HepG2 (cell line): ENCODE measurements around the gene SMYD2. TPM values are rescaled to one million over a fixed set of nuclear protein-coding genes. Genes with fewer than 3 reads are reported as not detected.

ENCODE experiments used
- HHEX ChIP-seq: IDR thresholded peaks from 2 replicates; pipeline ENCODE4 v1.6.1; 2016; ENCODE audit warnings: control low read depth
- HMGA1 ChIP-seq: sonication (generic); formaldehyde crosslinking; conservative IDR thresholded peaks from 2 replicates; pipeline ENCODE4 v1.4.0; 2020; ENCODE audit warnings: missing genetic modification reagents
- LCORL ChIP-seq, 2 experiments: fragments of 450-650 bp in 1 of 2; sonication (generic) in 1 of 2; formaldehyde crosslinking in 1 of 2; IDR thresholded peaks; 2 replicates each; pipeline versions ENCODE4 v1.5.0 to v1.6.1; 2017 to 2020; ENCODE audit warnings: antibody characterized with exemption in 1 of 2, missing genetic modification reagents in 1 of 2
- MAFF ChIP-seq: IDR thresholded peaks from 2 replicates; pipeline ENCODE4 v1.6.1; 2011; ENCODE audit warnings: low read depth, low read length, improper control_type of control experiment
- NBN ChIP-seq: fragments of 450-650 bp; conservative IDR thresholded peaks from 2 replicates; pipeline ENCODE4 v1.6.1; 2017
- NFYB ChIP-seq: sonication (generic); formaldehyde crosslinking; IDR thresholded peaks from 2 replicates; pipeline ENCODE4 v1.4.0; 2020; ENCODE audit warnings: missing genetic modification reagents
- PLRG1 ChIP-seq: fragments of 450-650 bp; conservative IDR thresholded peaks from 2 replicates; pipeline ENCODE4 v1.6.1; 2016
- RELA ChIP-seq: sonication (generic); formaldehyde crosslinking; IDR thresholded peaks from 2 replicates; pipeline ENCODE4 v1.4.0; 2020; ENCODE audit warnings: missing genetic modification reagents
- SNAI1 ChIP-seq: sonication (generic); formaldehyde crosslinking; IDR thresholded peaks from 2 replicates; pipeline ENCODE4 v1.5.0; 2020; ENCODE audit warnings: mild to moderate bottlenecking, missing genetic modification reagents, borderline replicate concordance
- SRF ChIP-seq: IDR thresholded peaks from 2 replicates; pipeline ENCODE4 v1.6.1; 2011; ENCODE audit warnings: mild to moderate bottlenecking, low read depth, low read length, moderate library complexity
- SRSF1 ChIP-seq: fragments of 200-400 bp; formaldehyde crosslinking; optimal IDR thresholded peaks from 2 replicates; pipeline ENCODE3; 2017; ENCODE audit warnings: mild to moderate bottlenecking, low read depth, low read length, moderate library complexity
- ZNF17 ChIP-seq: sonication (generic); formaldehyde crosslinking; IDR thresholded peaks from 2 replicates; pipeline ENCODE4 v1.5.0; 2020; ENCODE audit warnings: mild to moderate bottlenecking, missing genetic modification reagents
- ZNF235 ChIP-seq: sonication (generic); formaldehyde crosslinking; IDR thresholded peaks from 2 replicates; pipeline ENCODE4 v1.8.1; 2023; ENCODE audit warnings: mild to moderate bottlenecking, missing genetic modification reagents, borderline replicate concordance
- ZNF510 ChIP-seq: sonication (generic); formaldehyde crosslinking; IDR thresholded peaks from 2 replicates; pipeline ENCODE4 v1.4.0; 2020; ENCODE audit warnings: low read depth, mild to moderate bottlenecking, missing genetic modification reagents
- ZNF543 ChIP-seq: sonication (generic); formaldehyde crosslinking; IDR thresholded peaks from 2 replicates; pipeline ENCODE4 v1.4.0; 2020; ENCODE audit warnings: mild to moderate bottlenecking, missing genetic modification reagents
- ZNF550 ChIP-seq: sonication (generic); formaldehyde crosslinking; IDR thresholded peaks from 2 replicates; pipeline ENCODE4 v1.4.0; 2020; ENCODE audit warnings: mild to moderate bottlenecking, missing genetic modification reagents, borderline replicate concordance
- ZNF552 ChIP-seq: sonication (generic); formaldehyde crosslinking; IDR thresholded peaks from 2 replicates; pipeline ENCODE4 v1.9.0; 2022; ENCODE audit warnings: missing genetic modification reagents, mild to moderate bottlenecking, borderline replicate concordance
- ZNF556 ChIP-seq: sonication (generic); formaldehyde crosslinking; IDR thresholded peaks from 2 replicates; pipeline ENCODE4 v1.4.0; 2020; ENCODE audit warnings: mild to moderate bottlenecking, missing genetic modification reagents, borderline replicate concordance
- ZSCAN25 ChIP-seq: sonication (generic); formaldehyde crosslinking; IDR thresholded peaks from 2 replicates; pipeline ENCODE4 v1.8.0; 2022; ENCODE audit warnings: mild to moderate bottlenecking, missing genetic modification reagents
- polyA plus RNA-seq, 8 experiments: library from polyadenylated mRNA; depleted of rRNA in 3 of 8; stranded (reverse) in 7 of 8; unstranded in 1 of 8; fragments of >200 nt; fragmentation: Illumina TruSeq in 4 of 8; extraction: Trizol in 4 of 8; gene quantifications; 2 replicates each; pipeline versions ENCODE4 v1.2.1 to v1.2.3, GENCODE V29; 2011 to 2016; ENCODE audit warnings: low read depth in 4 of 8, missing spikeins in 1 of 8, mixed read lengths in 1 of 8; ENCODE audit not compliant: insufficient read depth in 1 of 8
- total RNA-seq, 5 experiments: library from RNA; depleted of rRNA; stranded (reverse); fragments of >200 nt; fragmentation: Illumina TruSeq; extraction: Trizol; gene quantifications; 2 replicates each; pipeline ENCODE4 v1.2.3, GENCODE V29; 2016; ENCODE audit warnings: low read depth in 1 of 5
- TF ChIP-seq, protein P1 (sequence below): sonication (generic); formaldehyde crosslinking; conservative IDR thresholded peaks from 2 replicates; pipeline ENCODE4 v1.5.0; 2020; ENCODE audit warnings: missing genetic modification reagents
- TF ChIP-seq, protein P2 (sequence below): sonication (generic); formaldehyde crosslinking; IDR thresholded peaks from 2 replicates; pipeline ENCODE4 v1.4.0; 2020; ENCODE audit warnings: missing genetic modification reagents
- TF ChIP-seq, protein P3 (sequence below): sonication (generic); formaldehyde crosslinking; conservative IDR thresholded peaks from 2 replicates; pipeline ENCODE4 v1.8.0; 2022; ENCODE audit warnings: low read depth, missing genetic modification reagents
- TF ChIP-seq, protein P4 (sequence below): sonication (generic); formaldehyde crosslinking; IDR thresholded peaks from 2 replicates; pipeline ENCODE4 v1.4.0; 2020; ENCODE audit warnings: mild to moderate bottlenecking, missing genetic modification reagents, borderline replicate concordance
- TF ChIP-seq, protein P5 (sequence below), 2 experiments: fragments of 450-650 bp in 1 of 2; sonication (generic) in 1 of 2; formaldehyde crosslinking; IDR thresholded peaks; 2 replicates each; pipeline versions ENCODE4 v1.5.0 to v1.8.0; 2020 to 2022; ENCODE audit warnings: mild to moderate bottlenecking in 1 of 2, missing genetic modification reagents in 1 of 2

SMYD2 gene
- total and polyA plus RNA-seq, 2 of the 13 experiments (the other 11 are each of a cell fraction or from before 2014, with no cell fraction given), result 72.7 to 139 TPM

DNA sequence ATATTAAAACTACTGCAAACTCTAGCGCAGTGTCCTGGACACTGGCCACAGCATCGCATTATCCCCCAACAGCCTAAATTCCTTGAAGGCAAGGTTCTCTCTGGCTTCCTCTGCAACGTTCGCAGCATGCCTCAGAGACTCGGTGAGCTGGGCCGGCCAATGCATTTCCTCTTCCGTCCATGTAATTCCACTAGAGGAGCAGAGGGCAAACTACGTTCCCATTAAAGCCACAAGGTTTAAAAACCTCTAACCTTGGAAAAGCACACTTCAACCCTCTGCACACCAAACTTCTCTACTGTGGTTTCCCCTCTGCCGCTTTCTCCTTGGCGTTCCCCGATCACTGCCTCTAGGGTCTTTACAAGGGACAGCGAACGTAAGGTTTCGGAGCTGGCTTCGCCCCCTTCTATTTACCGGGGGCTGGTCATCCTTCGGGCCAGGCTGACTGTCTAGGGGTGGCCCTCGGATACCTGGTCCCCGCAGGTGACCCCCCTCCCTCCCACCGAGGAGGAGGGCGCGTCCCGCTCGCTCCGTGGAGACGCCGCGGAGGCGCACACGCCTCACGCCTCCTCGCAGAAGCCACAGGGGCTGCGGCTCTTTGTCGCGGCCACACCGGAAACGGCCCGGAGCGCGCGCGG, 456 bp upstream of the SMYD2 start (continued):
- TF ChIP-seq ZNF550 (no peak), HMGA1 (CRISPR knock-in tag) (no peak), LCORL (IDR thresholded peaks at IDR 0.05) (no peak), LCORL (CRISPR knock-in tag; IDR thresholded peaks at IDR 0.05) (peak; percentile 50; the same call in 1 of the 2 replicates), ZNF17 (CRISPR knock-in tag) (no peak), HHEX (CRISPR knock-in tag) (no peak), SNAI1 (no peak), ZSCAN25 (CRISPR knock-in tag) (0 out of 2 replicates have a peak, but pooled peaks have one; percentile 37), PLRG1 (no peak), NFYB (CRISPR knock-in tag) (no peak), ZNF235 (CRISPR knock-in tag) (no peak), ZNF556 (no peak; the same call in 1 of the 2 replicates), NBN (no peak), SRSF1 (no peak), MAFF (no peak), ZNF510 (CRISPR knock-in tag) (peak; percentile 45; the same call in 1 of the 2 replicates), ZNF552 (no peak), RELA (no peak), ZNF543 (CRISPR knock-in tag) (no peak), SRF (no peak)
- TF ChIP-seq, protein P1, sequence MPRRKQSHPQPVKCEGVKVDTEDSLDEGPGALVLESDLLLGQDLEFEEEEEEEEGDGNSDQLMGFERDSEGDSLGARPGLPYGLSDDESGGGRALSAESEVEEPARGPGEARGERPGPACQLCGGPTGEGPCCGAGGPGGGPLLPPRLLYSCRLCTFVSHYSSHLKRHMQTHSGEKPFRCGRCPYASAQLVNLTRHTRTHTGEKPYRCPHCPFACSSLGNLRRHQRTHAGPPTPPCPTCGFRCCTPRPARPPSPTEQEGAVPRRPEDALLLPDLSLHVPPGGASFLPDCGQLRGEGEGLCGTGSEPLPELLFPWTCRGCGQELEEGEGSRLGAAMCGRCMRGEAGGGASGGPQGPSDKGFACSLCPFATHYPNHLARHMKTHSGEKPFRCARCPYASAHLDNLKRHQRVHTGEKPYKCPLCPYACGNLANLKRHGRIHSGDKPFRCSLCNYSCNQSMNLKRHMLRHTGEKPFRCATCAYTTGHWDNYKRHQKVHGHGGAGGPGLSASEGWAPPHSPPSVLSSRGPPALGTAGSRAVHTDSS, result no peak
- TF ChIP-seq, protein P2, sequence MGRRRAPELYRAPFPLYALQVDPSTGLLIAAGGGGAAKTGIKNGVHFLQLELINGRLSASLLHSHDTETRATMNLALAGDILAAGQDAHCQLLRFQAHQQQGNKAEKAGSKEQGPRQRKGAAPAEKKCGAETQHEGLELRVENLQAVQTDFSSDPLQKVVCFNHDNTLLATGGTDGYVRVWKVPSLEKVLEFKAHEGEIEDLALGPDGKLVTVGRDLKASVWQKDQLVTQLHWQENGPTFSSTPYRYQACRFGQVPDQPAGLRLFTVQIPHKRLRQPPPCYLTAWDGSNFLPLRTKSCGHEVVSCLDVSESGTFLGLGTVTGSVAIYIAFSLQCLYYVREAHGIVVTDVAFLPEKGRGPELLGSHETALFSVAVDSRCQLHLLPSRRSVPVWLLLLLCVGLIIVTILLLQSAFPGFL (CRISPR knock-in tag), result no peak
- TF ChIP-seq, protein P3, sequence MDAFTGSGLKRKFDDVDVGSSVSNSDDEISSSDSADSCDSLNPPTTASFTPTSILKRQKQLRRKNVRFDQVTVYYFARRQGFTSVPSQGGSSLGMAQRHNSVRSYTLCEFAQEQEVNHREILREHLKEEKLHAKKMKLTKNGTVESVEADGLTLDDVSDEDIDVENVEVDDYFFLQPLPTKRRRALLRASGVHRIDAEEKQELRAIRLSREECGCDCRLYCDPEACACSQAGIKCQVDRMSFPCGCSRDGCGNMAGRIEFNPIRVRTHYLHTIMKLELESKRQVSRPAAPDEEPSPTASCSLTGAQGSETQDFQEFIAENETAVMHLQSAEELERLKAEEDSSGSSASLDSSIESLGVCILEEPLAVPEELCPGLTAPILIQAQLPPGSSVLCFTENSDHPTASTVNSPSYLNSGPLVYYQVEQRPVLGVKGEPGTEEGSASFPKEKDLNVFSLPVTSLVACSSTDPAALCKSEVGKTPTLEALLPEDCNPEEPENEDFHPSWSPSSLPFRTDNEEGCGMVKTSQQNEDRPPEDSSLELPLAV (CRISPR knock-in tag), result no peak
- TF ChIP-seq, protein P4, sequence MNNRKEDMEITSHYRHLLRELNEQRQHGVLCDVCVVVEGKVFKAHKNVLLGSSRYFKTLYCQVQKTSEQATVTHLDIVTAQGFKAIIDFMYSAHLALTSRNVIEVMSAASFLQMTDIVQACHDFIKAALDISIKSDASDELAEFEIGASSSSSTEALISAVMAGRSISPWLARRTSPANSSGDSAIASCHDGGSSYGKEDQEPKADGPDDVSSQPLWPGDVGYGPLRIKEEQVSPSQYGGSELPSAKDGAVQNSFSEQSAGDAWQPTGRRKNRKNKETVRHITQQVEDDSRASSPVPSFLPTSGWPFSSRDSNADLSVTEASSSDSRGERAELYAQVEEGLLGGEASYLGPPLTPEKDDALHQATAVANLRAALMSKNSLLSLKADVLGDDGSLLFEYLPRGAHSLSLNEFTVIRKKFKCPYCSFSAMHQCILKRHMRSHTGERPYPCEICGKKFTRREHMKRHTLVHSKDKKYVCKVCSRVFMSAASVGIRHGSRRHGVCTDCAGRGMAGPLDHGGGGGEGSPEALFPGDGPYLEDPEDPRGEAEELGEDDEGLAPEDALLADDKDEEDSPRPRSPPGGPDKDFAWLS (CRISPR knock-in tag), result 0 out of 2 replicates have a peak, but pooled peaks have one; percentile 56
- TF ChIP-seq, protein P5, sequence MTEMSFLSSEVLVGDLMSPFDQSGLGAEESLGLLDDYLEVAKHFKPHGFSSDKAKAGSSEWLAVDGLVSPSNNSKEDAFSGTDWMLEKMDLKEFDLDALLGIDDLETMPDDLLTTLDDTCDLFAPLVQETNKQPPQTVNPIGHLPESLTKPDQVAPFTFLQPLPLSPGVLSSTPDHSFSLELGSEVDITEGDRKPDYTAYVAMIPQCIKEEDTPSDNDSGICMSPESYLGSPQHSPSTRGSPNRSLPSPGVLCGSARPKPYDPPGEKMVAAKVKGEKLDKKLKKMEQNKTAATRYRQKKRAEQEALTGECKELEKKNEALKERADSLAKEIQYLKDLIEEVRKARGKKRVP (CRISPR knock-in tag; IDR thresholded peaks at IDR 0.05), result no peak
